HG03460 (cell line): ENCODE results near the gene THRAP3.
"Not testable (repeated sequence)": the region's sequence is repeated elsewhere in the genome, so short reads cannot be mapped to it uniquely, and the experiment has no call there.

Experiments
- ATAC-seq: cut with Tn5 transposase; IDR thresholded peaks from one replicate; pipeline ENCODE4 v1.9.1; 2021; ENCODE audit not compliant: unreplicated experiment

Gene THRAP3

GRCh38 chr1:36239941-36240637, 15.8 kb downstream of the THRAP3 start:
- no peak for ATAC-seq

DNA sequence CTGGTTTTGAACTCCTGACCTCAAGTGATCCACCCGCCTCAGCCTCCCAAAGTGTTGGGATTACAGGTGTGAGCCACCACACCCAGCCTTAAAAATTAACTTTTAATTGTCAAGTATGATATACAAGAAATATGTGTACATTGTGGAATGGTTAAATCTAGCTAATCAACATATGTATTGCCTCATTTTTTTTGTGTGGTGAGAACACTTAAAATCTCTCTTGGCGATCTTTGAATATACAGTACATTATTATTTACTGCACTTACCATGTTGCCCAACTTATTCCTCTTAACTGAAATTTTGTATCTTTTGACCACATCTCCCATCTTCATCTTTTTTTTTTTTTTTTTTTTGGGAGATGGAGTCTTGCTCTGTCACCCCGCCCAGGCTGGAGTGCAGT, 23.3 kb downstream of the THRAP3 start:
- no peak for ATAC-seq

DNA sequence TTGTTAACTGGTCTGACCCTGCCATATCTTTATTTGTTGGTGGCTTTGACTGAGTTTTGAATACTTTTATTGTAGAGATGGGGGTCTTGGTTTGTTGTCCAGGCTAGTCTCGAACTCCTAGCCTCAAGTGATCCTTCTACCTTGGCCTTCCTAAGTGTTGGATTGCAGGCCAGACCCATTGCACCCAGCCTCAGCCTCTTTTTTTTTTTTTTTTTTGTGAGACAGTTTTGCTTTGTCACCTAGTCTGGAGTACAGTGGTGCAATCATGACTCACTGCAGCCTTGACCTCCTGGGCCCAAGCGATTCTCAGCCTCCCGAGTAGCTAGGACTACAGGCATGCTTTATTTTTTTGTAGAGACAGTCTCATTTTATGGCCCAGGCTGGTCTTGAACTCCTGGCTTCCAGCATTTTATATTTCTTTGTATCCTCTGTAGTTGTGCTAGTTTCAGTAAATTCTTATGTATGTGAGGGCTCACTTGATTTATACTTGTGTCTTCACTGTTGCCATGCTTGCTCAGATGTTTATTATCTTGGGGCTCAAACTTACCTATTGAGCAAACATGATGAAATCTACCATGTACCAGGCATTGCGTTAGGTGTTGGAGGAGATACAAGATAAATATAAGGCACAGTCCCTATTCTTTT, 24.1 kb downstream of the THRAP3 start:
- ATAC-seq: no peak

DNA sequence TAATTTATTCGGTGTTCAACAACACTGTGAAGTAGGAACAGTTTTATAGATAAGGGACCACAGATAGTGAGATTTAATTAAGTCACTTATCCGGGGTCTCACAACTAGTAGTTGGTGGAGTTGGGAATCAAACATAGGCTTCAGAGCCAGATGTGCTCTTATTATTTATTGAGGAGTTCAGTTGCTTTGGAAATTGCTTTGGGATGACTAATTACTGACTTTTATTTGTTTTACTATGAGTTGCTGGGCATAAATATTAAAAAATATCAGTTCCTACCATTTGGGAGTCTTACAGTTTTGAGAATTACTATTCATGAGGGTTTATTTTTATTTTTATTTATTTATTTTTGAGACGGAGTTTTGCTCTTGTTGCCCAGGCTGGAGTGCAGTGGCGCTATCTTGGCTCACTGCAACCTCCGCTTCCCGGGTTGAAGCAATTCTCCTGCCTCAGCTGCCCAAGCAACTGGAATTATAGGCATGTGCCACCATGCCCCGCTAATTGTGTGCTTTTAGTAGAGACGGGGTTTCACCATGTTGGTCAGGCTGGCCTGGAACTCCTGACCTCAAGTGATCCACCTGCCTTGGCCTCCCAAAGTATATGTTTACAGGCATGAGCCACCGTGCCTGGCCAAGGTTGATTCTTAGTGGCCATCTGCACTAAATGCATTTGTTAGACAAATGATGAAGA, 27.7 kb downstream of the THRAP3 start:
- ATAC-seq: no peak

- not testable (repeated sequence) for ATAC-seq
These were observed 28.2 kb downstream of the THRAP3 start for GRCh38 chr1:36252482-36252824.

DNA sequence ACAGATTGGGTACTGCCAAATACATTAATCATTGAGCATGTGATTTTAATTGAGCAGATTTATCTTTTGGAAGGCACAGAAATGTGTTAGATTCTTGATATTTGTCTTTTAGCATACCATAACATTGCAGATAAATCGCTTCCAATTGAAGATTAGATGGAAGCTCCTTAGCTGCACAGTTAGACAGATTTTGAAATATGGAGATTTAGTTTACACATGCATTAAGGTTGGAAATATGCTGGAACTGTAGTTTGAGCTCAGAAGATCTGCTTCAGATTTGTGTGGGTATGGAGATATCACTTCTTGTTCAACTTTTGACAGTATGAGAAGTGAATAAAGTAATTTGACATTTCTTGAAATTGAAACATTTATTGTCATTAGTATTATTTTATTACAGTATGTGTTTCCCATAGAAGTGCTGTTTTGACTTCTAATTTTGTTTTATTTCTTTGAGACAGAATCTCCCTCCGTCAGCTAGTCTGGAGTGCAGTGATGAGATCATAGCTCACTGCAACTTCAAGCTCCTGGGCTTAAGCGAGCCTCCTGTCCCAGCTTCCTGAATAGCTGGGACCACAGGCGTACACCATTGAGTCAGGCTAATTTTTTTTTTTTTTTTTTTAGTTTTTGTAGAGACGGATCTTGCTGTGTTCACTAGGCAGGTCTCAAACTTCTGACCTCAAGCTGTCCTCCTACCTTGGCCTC, 29.1 kb downstream of the THRAP3 start:
- no peak for ATAC-seq

- ATAC-seq: no peak
These were observed 32.5 kb downstream of the THRAP3 start for GRCh38 chr1:36256558-36257374.

GRCh38 chr1:36257375-36257767, 33.1 kb downstream of the THRAP3 start:
- ATAC-seq: no peak

DNA sequence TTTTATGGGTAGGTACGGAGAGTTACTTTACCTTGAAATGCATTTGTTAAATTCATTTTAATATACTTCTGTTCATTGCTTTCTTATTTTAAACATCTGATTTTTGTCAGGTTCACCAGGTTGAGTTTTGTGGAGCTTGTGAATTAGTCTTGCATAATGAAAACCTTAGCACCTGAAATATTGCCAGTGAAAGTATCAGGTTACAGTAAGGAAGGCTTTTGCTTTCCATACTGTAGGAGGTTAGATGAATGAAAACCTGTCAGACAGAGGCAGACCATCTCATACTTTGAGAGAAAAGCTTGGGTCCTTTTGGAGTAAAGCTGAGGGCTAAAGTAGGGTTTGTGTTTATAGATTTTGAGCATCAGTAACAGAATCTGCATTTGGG, 34.7 kb downstream of the THRAP3 start:
- ATAC-seq: no peak

DNA sequence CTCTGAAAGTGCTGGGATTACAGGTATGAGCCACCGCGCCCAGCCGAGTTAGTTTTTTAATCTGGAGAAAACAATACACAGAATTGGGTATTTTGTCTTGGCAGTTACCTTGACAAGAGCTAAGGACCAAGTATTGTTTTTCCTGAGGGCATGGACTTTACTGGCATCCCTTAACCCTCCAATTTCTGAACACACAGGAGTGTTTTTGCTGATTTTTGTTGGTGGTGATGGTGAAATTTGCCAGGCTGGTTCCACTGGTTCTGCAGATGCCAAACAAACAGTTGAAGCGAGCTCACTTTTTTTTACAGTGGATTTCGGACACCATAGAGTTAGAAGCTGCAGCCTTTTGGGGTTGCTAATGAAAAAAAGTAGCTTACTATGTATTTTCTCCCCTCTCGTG, 44.7 kb downstream of the THRAP3 start:
- no peak for ATAC-seq

GRCh38 chr1:36269408-36269838, 45.2 kb downstream of the THRAP3 start:
- no peak for ATAC-seq

DNA sequence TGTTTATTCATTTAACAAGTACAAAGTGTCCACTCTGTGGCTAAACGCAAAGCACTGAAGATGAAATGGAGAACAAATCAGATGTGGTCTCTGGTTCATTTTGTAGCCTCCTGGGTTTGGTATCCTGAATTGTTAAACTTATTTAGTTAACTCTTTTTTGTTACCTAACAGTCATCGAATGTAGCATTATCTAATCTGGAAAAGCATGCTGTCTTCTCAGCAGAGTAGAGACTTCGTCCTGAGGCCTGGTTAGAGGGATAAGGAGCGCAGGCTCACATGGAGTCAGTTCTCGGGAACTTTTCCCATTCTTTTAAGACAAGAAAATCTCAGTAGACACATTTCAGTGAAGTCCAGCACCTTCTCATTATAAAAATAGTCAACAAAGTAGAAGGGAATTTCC, 48.8 kb downstream of the THRAP3 start:
- ATAC-seq: no peak

DNA sequence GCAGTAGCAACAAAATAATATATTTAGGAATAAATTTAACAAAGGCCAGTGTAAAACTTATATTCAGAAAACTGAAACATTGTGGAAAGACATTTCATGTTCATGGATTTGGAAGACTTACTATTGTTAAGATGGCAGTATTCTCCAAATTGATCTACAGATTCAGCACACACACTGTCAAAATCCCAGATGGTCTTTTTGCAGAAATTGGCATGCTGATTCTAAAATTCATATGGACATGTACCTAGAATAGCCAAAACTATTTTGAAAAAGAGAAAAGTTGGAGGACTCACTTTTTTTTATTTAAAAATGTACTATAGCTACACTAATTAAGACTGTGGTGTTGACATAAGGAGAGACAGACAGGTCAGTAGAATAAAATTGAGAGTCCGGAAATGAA, 50.0 kb downstream of the THRAP3 start:
- no peak for ATAC-seq

- ATAC-seq: no peak
These were observed 52.4 kb downstream of the THRAP3 start for GRCh38 chr1:36276688-36277087.

DNA sequence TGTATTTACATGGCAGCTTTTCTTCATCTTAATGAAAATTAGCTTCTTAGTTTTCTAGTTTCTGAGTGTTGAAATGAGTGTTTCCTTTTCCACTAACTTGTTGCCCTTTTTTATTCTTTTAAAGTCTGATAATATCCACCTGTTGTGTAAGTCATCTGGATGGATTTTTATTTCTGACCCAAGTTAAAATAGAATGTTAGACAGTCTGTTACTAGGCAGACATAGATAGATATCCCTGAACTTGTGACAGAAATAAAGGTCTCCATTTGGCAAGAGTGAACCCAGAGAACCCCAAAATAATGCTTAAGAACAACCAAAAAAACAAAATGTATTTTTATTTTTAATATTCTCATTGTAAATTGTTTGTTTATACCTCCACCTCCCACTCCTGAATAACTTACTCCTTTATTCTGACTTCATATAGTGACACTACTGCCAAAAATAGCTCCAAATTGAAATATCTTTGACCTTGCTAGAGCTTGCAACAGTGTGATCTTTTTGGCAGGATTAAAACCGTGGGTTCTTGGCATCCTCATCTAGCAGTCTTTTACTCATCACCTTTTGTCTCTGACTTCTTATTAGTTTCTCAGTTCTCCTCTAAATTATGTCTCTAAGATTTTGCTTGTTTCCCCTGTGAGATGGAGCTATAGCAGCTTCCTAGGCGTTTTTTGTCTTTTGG, 55.0 kb downstream of the THRAP3 start:
- ATAC-seq: no peak

DNA sequence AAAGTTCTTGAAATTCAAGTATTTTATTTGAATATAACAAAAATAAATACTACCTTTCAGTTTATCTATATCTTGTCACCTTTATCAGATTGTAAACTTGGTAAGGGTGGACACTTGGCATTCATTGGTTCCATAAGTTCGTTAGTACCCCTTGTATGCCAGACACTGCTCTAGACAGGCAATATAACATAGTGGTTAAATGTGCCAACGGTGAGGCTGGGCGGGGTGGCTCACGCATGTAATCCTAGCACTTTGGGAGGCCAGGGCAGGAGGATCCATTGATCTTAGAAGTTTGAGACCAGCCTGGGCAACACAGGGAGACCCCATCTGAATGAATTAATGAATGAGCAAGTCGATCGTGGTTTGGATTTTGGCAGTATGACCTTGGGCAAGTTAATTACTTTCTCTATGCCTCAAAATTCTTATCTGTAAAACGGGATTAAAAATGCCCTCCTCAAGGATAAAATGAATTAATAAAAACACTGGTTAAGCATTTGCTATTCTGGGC, 55.6 kb downstream of the THRAP3 start:
- no peak for ATAC-seq

- no peak for ATAC-seq
These were observed 59.8 kb downstream of the THRAP3 start for GRCh38 chr1:36284061-36284460.

DNA sequence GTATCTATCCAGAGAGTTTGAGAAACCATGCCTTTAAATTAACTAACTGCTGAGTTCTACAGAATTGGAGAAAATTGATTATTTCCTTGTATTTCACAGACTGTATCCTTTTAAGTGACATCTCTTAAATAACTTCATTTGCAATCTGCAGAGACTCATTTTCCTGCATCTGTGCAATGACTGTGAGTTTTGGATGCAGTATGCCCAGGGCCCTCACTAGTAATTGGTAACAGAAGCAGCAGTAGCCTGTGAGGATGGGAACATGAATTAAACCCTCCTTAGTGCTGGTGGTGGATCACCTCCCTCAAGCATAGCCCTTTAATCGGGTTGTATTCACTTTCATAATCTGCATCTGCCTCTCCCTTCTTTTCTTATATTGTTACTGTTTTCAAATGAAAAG, 60.3 kb downstream of the THRAP3 start:
- no peak for ATAC-seq

- ATAC-seq: no peak
These were observed 61.3 kb downstream of the THRAP3 start for GRCh38 chr1:36285443-36286101.

DNA sequence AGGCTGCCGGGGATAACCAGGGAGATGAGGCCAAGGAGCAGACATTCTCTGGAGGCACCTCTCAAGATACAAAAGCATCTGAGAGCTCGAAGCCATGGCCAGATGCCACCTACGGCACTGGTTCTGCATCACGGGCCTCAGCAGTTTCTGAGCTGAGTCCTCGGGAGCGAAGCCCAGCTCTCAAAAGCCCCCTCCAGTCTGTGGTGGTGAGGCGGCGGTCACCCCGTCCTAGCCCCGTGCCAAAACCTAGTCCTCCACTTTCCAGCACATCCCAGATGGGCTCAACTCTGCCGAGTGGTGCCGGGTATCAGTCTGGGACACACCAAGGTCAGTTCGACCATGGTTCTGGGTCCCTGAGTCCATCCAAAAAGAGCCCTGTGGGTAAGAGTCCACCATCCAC, 62.6 kb downstream of the THRAP3 start:
- no peak for ATAC-seq
